ENCODE results near the gene FAM168A. TPM values are rescaled to one million over a fixed set of nuclear protein-coding genes. Genes with fewer than 3 reads are reported as not detected.

The FAM168A gene
- total RNA-seq, 1 donor, result 28.2 TPM

DNA sequence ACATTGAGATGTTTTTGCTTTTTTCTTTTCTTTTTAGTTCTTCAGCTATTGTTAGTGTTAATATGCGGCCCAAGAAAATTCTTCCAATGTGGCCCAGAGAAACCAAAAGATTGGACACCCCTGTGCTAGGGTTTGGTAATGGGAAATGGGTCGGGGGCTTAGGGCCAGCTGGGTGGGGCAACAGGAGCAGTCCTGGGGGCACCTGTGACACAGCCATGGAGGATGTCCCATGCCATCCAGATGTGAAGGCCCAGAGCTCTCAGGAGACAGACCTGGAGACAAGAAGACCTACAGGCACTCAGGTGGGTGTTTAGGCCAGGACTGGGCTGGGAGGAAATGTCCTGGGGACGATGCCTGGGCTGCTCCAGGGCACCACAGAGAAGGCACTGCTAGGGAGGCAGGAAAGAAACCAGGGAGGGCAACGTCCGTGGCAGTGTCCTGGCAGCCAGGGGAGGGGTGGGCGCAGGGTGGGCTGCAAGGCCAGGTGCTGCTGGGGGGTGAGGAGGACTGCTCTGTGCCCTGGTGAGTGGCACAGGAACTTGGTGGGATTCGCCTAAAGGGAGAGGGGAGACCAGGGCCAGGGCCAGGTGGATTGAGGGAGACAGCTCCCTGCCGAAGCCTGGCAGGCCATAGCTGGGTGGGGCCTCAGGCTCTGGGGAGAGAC is 200.3 kb downstream of the FAM168A start:
- DNase-seq (ENCODE audit: insufficient read length, low spot score, missing footprints), result no peak
- no peak overlapping the region for H3K27ac ChIP-seq (ENCODE audit: low read depth, low read length)
- peaks cover 29% of the 10 kb centered on the region for H3K36me3 ChIP-seq (ENCODE audit: insufficient read depth, low read length)
- H3K4me3 ChIP-seq (ENCODE audit: insufficient read depth, low read length), result no peak overlapping the region
- H3K79me2 ChIP-seq (ENCODE audit: insufficient read depth, low read length), result no peaks in the 10 kb centered on the region
- H4K20me1 ChIP-seq (ENCODE audit: insufficient read depth, low read length), result peaks cover 9% of the 10 kb centered on the region
- no peak overlapping the region for H2AFZ ChIP-seq (ENCODE audit: low read length)
- H3K4me2 ChIP-seq (ENCODE audit: insufficient read depth, low read length), result no peak overlapping the region
- no peaks in the 10 kb centered on the region for H3K9me3 ChIP-seq (ENCODE audit: low read depth, low read length)
- TF ChIP-seq, protein P1, sequence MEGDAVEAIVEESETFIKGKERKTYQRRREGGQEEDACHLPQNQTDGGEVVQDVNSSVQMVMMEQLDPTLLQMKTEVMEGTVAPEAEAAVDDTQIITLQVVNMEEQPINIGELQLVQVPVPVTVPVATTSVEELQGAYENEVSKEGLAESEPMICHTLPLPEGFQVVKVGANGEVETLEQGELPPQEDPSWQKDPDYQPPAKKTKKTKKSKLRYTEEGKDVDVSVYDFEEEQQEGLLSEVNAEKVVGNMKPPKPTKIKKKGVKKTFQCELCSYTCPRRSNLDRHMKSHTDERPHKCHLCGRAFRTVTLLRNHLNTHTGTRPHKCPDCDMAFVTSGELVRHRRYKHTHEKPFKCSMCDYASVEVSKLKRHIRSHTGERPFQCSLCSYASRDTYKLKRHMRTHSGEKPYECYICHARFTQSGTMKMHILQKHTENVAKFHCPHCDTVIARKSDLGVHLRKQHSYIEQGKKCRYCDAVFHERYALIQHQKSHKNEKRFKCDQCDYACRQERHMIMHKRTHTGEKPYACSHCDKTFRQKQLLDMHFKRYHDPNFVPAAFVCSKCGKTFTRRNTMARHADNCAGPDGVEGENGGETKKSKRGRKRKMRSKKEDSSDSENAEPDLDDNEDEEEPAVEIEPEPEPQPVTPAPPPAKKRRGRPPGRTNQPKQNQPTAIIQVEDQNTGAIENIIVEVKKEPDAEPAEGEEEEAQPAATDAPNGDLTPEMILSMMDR (IDR thresholded peaks at IDR 0.05; ENCODE audit: extremely low read depth, low read depth, low read length), result no peak
- no peaks in the 10 kb centered on the region for H3K27me3 ChIP-seq (ENCODE audit: insufficient read depth, low read length)
- peaks cover 38% of the 10 kb centered on the region for H3K4me1 ChIP-seq (ENCODE audit: insufficient read depth, low read length)

DNA sequence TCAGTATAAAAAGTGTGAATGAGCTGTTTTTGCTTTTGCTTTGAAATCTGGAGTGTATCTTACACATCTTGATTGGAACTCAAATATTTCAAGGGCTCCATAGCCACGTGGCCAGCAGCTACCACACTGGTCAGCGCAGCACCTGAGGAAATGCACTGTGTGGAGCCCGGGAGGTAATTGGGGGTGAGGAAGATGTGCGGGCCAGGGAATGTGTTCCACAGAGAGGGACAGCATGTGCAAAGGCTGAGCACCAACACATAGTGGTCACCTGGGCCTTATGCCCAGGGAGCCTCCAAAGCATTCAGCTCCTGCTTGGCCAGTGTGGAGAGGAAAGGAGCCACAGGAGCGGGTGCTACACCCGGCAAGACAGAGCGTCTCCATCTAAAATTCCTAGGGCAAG is 200.9 kb downstream of the FAM168A start:
- Histone ChIP-seq H3K27me3 (ENCODE audit: insufficient read depth, low read length) (no peaks in the 10 kb centered on the region), H3K79me2 (ENCODE audit: insufficient read depth, low read length) (peaks cover 3% of the 10 kb centered on the region), H3K9me3 (ENCODE audit: low read depth, low read length) (no peaks in the 10 kb centered on the region), H4K20me1 (ENCODE audit: insufficient read depth, low read length) (peaks cover 9% of the 10 kb centered on the region), H3K27ac (ENCODE audit: low read depth, low read length) (no peak overlapping the region), H3K36me3 (ENCODE audit: insufficient read depth, low read length) (peaks cover 32% of the 10 kb centered on the region), H3K4me2 (ENCODE audit: insufficient read depth, low read length) (no peak overlapping the region), H2AFZ (ENCODE audit: low read length) (no peak overlapping the region), H3K4me1 (ENCODE audit: insufficient read depth, low read length) (peaks cover 32% of the 10 kb centered on the region), H3K4me3 (ENCODE audit: insufficient read depth, low read length) (no peak overlapping the region)
- TF ChIP-seq, protein P1 (IDR thresholded peaks at IDR 0.05; ENCODE audit: extremely low read depth, low read depth, low read length), result no peak
- no peak for DNase-seq (ENCODE audit: insufficient read length, low spot score, missing footprints)

DNA sequence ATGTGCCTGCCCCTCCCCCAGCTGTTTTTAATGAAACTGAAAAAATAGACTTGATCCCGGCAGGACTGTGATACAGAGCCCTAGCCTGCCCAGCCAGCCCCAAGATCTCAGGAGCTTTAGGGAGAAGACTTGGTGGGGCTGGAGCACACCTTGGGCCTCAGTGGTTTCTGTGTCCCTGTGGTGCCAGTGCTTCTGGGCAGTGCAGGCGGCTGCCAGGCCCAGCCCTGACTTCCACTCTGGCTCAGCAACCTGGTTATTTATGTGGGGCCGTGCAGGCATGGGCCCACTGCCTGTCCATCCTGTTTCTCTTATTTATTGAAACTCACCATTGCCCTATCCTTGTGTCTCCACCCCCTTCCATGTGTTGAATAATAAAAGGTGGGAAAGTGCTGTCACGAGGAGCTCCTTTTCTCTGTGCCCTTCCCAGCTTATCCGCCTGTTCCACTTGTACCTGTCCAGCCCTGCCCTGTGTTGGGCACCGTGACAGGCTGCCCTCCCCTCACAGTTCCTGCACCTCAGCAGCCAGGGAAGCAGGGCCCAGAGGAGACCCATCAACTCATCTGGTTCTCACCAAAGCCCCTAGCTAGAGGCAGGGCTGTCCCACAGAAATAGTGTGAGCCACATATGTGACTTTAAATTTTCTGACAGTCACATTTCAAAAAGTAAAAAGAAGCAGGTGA is 201.5 kb downstream of the FAM168A start:
- Histone ChIP-seq H3K9me3 (ENCODE audit: low read depth, low read length) (no peaks in the 10 kb centered on the region), H3K27me3 (ENCODE audit: insufficient read depth, low read length) (no peaks in the 10 kb centered on the region), H3K4me1 (ENCODE audit: insufficient read depth, low read length) (peaks cover 26% of the 10 kb centered on the region), H4K20me1 (ENCODE audit: insufficient read depth, low read length) (peaks cover 9% of the 10 kb centered on the region), H3K4me2 (ENCODE audit: insufficient read depth, low read length) (no peak overlapping the region), H3K79me2 (ENCODE audit: insufficient read depth, low read length) (peaks cover 8% of the 10 kb centered on the region), H3K36me3 (ENCODE audit: insufficient read depth, low read length) (peaks cover 32% of the 10 kb centered on the region), H3K27ac (ENCODE audit: low read depth, low read length) (no peak overlapping the region), H3K4me3 (ENCODE audit: insufficient read depth, low read length) (no peak overlapping the region), H2AFZ (ENCODE audit: low read length) (no peak overlapping the region)
- DNase-seq (ENCODE audit: insufficient read length, low spot score, missing footprints), result no peak
- TF ChIP-seq, protein P1 (IDR thresholded peaks at IDR 0.05; ENCODE audit: extremely low read depth, low read depth, low read length), result no peak

Data from osteoblast (primary cell).